Fibroblast of lung (primary cell): ENCODE results near the gene LIN37.

Experiments
- EZH2 ChIP-seq: IDR thresholded peaks from 2 replicates; pipeline ENCODE4 v1.5.1; 2012; ENCODE audit warnings: low read length, control low read depth, mild to moderate bottlenecking; ENCODE audit errors: missing control alignments
- TF ChIP-seq, protein P1 (sequence below), 2 donors: IDR thresholded peaks in 1 of 2; conservative IDR thresholded peaks in 1 of 2; 1 replicate in 1 of 2; 2 replicates in 1 of 2; pipeline ENCODE4 v1.5.1; 2011 to 2012; ENCODE audit warnings: low read length in 2 of 2, control low read depth in 1 of 2, inconsistent platforms in 1 of 2, low read depth in 1 of 2, mild to moderate bottlenecking in 1 of 2

DNA sequence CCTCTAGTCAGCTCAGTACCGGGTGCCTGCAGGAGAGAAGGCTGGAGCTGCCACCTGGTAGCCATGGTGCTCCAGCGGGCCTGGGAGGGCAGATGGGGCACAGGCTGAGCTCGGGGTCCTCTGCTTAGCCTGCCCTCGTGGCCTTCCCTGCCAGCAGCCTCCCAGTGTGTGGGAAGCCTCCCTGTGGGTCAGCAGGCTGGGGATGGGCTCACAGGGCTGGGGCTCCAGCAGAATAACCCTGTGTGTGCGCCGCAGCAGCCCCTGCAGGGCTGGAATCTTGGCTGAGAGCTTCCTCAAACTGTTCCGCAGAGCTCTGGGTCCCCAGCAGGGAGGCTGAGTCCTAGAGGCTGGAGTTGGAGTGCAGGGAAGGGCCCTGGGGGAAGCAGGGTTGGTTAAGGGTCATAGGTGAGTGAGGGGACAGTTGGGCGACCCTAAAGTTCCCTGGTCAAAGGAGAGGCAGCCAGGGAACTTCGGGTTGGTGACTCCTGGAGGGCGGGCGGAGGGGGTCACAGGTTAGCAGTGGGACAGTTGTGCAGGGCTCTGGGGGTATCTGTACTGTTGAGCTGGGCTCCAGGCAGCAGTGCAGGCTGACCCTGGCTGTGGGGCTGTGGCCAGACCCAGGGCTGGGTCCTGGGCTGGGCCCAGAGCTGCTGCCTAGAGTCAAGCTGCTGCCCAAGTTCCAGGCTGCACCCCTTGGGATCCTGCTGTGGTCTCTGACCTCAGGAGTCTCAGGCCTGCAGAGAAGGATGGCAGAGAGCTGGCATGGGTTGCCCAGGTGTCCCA is 41.0 kb downstream of the LIN37 start:
- TF ChIP-seq, protein P1, sequence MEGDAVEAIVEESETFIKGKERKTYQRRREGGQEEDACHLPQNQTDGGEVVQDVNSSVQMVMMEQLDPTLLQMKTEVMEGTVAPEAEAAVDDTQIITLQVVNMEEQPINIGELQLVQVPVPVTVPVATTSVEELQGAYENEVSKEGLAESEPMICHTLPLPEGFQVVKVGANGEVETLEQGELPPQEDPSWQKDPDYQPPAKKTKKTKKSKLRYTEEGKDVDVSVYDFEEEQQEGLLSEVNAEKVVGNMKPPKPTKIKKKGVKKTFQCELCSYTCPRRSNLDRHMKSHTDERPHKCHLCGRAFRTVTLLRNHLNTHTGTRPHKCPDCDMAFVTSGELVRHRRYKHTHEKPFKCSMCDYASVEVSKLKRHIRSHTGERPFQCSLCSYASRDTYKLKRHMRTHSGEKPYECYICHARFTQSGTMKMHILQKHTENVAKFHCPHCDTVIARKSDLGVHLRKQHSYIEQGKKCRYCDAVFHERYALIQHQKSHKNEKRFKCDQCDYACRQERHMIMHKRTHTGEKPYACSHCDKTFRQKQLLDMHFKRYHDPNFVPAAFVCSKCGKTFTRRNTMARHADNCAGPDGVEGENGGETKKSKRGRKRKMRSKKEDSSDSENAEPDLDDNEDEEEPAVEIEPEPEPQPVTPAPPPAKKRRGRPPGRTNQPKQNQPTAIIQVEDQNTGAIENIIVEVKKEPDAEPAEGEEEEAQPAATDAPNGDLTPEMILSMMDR (conservative IDR thresholded peaks at IDR 0.05 in 1 of 2, IDR thresholded peaks at IDR 0.05 in 1 of 2; ENCODE audit: low read depth in 1 of 2, low read length in 2 of 2): no peak
- no peak for TF ChIP-seq EZH2
